ENCODE measurements around the gene HELT. TPM values are rescaled to one million over a fixed set of nuclear protein-coding genes. Genes with fewer than 3 reads are reported as not detected.

HELT gene
- total RNA-seq, 1 experiment from 2014 or later = 0.28 TPM

- CTCF ChIA-PET = interaction anchor here (0.9 to 2.0 kb wide), 3 partner anchors 62 to 109 kb away, joined by 4 to 6 read pairs (median 6); partner anchors contain the start of gene SLC25A4
- ATAC-seq (no peak), DNase-seq (ENCODE audit: low spot score) (no peak)
- H3K4me3 Mint-ChIP-seq = no peak overlapping the region
- H3K27me3 Mint-ChIP-seq (ENCODE audit: low read depth) = peaks cover 43% of the 10 kb centered on the region
- no peak overlapping the region for H3K27ac Mint-ChIP-seq
- peaks cover 2% of the 10 kb centered on the region; the same call in 1 of the 2 replicates for H3K36me3 Mint-ChIP-seq
- 0 out of 2 replicates have a peak, but pooled peaks cover 2% of the 10 kb centered on the region for H3K4me1 Mint-ChIP-seq
- TF ChIP-seq JAZF1 (CRISPR knock-in tag; IDR thresholded peaks at IDR 0.05) (no peak), SMAD4 (CRISPR knock-in tag; IDR thresholded peaks at IDR 0.05) (no peak), ARID4B (CRISPR knock-in tag; IDR thresholded peaks at IDR 0.05; ENCODE audit: borderline replicate concordance) (no peak), ZNF512 (CRISPR knock-in tag; IDR thresholded peaks at IDR 0.05; ENCODE audit: borderline replicate concordance) (no peak), NFATC4 (CRISPR knock-in tag; IDR thresholded peaks at IDR 0.05) (no peak), CDX4 (CRISPR knock-in tag; IDR thresholded peaks at IDR 0.05; ENCODE audit: borderline replicate concordance) (no peak), ZNF263 (CRISPR knock-in tag; IDR thresholded peaks at IDR 0.05; ENCODE audit: low read depth) (no peak), ELF4 (CRISPR knock-in tag; IDR thresholded peaks at IDR 0.05; ENCODE audit: low read depth) (no peak), JUN (CRISPR knock-in tag; IDR thresholded peaks at IDR 0.05) (no peak), ZNF532 (CRISPR knock-in tag; IDR thresholded peaks at IDR 0.05; ENCODE audit: borderline replicate concordance) (no peak), MYBL2 (CRISPR knock-in tag; IDR thresholded peaks at IDR 0.05) (no peak), ZNF671 (CRISPR knock-in tag; IDR thresholded peaks at IDR 0.05) (no peak)
- peaks cover 17% of the 10 kb centered on the region for H3K9me3 Mint-ChIP-seq
- POLR2A ChIA-PET = interaction anchor here (0.7 kb wide), 1 partner anchor 63 kb away, joined by 4 read pairs; no protein-coding TSS in a partner anchor
Observed at GRCh38 chr4:185033950-185034349, 15.7 kb downstream of the HELT start.

GRCh38 chr4:185035284-185035683, 17.0 kb downstream of the HELT start:
- POLR2A ChIA-PET = no interaction called here
- H3K27ac Mint-ChIP-seq = no peak overlapping the region
- peaks cover 30% of the 10 kb centered on the region for H3K27me3 Mint-ChIP-seq (ENCODE audit: low read depth)
- CTCF ChIA-PET = interaction anchor here (1.5 to 2.0 kb wide), 2 partner anchors 99 to 108 kb away, joined by 6 to 7 read pairs; partner anchors contain the start of gene SLC25A4
- no peak for DNase-seq (ENCODE audit: low spot score)
- no peak overlapping the region for H3K4me3 Mint-ChIP-seq
- H3K4me1 Mint-ChIP-seq = peaks cover 10% of the 10 kb centered on the region
- peaks cover 17% of the 10 kb centered on the region for H3K9me3 Mint-ChIP-seq
- ATAC-seq = no peak
- H3K36me3 Mint-ChIP-seq = peaks cover 2% of the 10 kb centered on the region; the same call in 1 of the 2 replicates
- TF ChIP-seq ERG (CRISPR knock-in tag; IDR thresholded peaks at IDR 0.05) = no peak
- no peak for TF ChIP-seq ARID4B (CRISPR knock-in tag; IDR thresholded peaks at IDR 0.05; ENCODE audit: borderline replicate concordance)
- TF ChIP-seq ESRRA (CRISPR knock-in tag; IDR thresholded peaks at IDR 0.05; ENCODE audit: borderline replicate concordance) = no peak
- no peak for TF ChIP-seq ATF1 (CRISPR knock-in tag; IDR thresholded peaks at IDR 0.05)
- no peak for TF ChIP-seq ZBTB43 (CRISPR knock-in tag; IDR thresholded peaks at IDR 0.05)
